Right renal pelvis (tissue), 4 donors: Measurements from ENCODE around the gene CCDC61. TPM values are rescaled to one million over a fixed set of nuclear protein-coding genes. Genes with fewer than 3 reads are reported as not detected.

Source experiments
- DNase-seq, 4 donors: peaks; one replicate each; pipeline ENCODE4 v3.0.0-alpha.2; 2013; ENCODE audit warnings: low read depth in 4 of 4, low spot score in 3 of 4, missing footprints in 1 of 4
- polyA plus RNA-seq, 4 donors: library from polyadenylated mRNA; unstranded; fragments of 120-200 nt; gene quantifications; one replicate each; pipeline ENCODE4 v1.2.1, GENCODE V29; 2013; ENCODE audit not compliant: insufficient read length in 4 of 4

CCDC61 gene, protein sequence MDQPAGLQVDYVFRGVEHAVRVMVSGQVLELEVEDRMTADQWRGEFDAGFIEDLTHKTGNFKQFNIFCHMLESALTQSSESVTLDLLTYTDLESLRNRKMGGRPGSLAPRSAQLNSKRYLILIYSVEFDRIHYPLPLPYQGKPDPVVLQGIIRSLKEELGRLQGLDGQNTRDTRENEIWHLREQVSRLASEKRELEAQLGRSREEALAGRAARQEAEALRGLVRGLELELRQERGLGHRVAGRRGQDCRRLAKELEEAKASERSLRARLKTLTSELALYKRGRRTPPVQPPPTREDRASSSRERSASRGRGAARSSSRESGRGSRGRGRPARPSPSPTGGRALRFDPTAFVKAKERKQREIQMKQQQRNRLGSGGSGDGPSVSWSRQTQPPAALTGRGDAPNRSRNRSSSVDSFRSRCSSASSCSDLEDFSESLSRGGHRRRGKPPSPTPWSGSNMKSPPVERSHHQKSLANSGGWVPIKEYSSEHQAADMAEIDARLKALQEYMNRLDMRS
- polyA plus RNA-seq: 10 to 100 TPM; 10.6 to 14.6 (median 11.1) TPM

DNA sequence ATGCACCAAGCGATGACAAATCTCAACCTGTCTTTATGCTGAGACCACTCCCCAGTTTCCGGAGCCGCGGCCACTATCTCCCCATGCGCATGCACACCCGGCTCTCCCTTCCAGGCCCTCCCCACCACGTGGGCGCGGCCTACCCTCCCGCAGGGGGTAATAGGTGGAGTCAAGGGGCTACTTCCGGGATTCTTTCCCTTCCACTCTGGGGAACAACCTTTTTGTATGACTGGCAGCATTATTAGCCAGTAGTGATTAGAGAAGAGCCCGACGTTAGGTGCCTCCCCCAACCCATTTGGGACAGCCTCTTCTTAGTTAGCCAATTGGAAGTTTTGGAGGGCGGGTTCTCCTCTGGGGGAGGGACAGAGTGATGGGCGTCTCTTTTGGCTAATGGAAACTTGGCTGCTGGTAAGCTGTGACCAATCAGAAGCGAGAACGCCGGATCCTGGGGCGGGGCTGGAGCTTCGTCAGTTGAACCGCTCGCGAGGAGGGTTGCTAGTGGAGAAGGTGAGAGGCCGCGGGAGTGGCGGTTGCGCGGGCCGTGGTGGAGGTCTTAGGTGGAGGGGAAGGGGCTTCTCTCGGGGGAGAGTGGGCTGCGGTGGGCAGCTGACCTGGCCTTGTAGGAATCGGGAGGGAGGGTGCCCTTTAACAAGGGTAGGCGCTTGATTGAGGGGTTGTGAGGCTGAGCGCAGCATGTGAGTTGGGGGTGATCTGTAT is at the start of gene CCDC61:
Gene CCDC61, plus strand, starts transcription at position 470 of the 717 bp plus-strand sequence. CDS start 7,552 bp downstream, outside the sequence.
- peak; percentile 96 to 100 (median 100) for DNase-seq

GRCh38 chr19:45947926-45948325 is 47.3 kb upstream of the CCDC61 start:
- DNase-seq: no peak

GRCh38 chr19:45952341-45952685 is 43.0 kb upstream of the CCDC61 start:
- DNase-seq: no peak

- peak; percentile 33 to 60 (median 49) for DNase-seq
Measured at GRCh38 chr19:45952686-45953505, 42.4 kb upstream of the CCDC61 start.

DNA sequence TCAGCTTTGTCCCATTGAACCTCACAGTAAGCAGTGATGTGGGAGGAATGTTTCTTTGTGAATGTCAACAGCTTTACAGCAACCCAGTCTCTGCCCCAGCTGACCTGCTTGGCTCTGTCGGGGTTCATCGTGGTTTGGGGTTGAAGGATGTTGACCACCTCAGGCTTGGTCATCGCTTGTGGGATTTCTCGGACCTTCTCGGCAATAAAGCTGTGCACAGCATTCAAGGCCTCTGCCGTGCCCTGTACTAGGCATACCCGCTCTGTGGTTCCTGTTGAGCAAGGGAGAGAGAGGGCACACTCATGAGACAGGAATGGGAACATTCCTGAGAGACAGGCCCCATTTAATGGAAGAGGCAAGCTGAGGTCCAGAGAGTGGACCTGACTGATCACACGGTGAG is 41.6 kb upstream of the CCDC61 start:
- no peak for DNase-seq

- DNase-seq: no peak
Measured at GRCh38 chr19:45954156-45954555, 41.1 kb upstream of the CCDC61 start.

- no peak for DNase-seq
Measured at GRCh38 chr19:45955905-45956608, 39.2 kb upstream of the CCDC61 start.

DNA sequence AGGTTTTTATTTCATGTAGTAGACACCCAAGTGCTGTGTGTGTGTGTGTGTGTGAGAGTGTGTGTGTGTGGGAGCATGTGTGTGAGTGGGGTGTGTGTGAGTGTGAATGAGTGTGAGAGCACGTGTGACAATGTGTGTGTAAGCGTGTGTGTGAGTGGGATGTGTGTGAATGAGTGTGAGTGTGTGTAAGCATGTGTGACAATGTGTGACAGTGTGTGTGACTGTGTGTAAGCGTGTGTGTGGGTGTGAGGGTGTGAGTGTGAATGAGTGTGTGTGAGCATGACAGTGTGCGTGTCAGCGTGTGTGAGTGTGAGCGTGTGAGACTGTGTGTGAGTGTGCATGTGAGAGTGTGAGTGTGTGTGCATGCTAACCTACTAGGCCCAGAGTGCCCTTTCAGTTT is 36.9 kb upstream of the CCDC61 start:
- DNase-seq: no peak

DNA sequence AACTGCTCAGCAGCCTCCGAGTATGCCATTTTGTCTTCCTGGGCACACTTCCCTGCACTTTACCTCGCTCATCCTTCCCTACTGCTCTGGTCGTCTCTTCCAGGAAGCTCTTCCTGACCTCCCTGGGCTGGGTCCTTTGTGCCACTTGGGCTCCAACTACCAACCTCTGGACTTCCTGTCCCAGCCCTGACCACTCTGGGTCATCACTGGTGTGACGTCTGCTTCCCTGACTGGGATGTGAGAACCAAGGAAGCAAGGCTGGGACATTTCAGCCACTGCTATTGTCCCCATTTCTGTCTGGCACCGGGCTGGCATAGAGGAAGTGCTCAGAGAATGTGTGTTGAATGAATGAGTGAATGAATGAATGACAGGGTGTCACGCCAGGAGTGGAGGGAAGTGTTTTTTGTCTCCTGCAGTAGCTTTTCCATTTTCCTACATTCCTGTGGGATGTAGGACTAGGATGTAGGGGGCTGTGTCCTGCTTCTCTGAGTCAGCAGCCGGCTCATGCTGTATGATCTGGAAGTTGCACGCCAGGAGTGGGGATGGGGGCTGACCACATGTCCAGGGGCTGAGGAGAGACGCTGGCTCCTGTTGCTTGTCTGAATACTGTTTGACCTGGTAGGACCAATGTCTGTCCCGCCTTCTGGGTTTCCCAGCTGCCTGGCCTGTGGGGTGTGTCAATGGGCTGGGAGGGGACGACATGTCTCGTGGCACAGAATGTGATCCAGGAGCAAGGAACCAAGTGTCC is 36.3 kb upstream of the CCDC61 start:
- no peak for DNase-seq

DNA sequence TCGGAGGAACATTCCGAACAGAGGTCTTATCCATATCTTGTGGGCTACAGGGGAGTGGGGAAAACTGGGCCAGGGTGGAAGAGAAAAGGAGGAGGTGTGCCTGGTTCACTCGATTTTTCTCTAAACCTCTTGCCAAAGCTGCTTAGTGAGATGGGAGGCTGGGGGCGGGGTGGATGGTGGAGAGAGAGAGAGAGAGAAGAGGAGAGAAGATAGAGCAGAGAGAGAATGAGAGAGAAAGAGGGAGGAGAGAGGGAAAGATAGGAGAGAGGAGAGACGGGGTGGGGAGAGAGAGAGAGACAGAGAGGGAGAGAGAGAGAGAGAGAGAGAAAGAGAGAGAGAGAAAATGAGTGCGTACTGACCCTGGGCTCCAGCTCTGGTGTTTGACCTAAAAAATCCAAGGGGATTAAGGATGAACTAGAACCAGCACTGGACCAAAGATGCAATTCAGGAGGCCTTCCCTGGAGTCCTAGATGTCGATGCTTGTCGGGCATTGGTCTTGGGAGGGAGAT is 35.7 kb upstream of the CCDC61 start:
- no peak for DNase-seq

GRCh38 chr19:45960595-45961235 is 34.6 kb upstream of the CCDC61 start:
- no peak for DNase-seq

GRCh38 chr19:45962021-45962420 is 33.2 kb upstream of the CCDC61 start:
- DNase-seq: no peak

GRCh38 chr19:45967246-45967645 is 28.0 kb upstream of the CCDC61 start:
- DNase-seq: no peak

DNA sequence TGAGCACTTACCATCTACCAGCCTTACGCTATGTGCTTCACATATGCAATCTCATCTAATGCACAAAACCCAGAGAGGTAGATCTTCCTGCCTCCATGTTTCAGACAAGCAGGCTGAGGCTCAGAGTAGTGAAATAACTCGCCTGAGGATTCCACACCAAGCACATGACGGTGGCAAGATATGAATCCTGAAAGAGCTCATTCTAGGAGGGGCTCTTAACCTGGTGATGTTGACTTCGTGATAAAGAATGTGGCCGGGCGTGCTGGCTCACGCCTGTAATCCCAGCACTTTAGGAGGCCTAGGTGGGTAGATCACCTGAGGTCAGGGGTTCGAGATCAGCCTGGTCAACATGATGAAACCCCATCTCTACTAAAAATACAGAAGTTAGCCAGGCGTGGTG is 26.6 kb upstream of the CCDC61 start:
- DNase-seq: no peak

GRCh38 chr19:45969676-45970075 is 25.6 kb upstream of the CCDC61 start:
- DNase-seq: no peak

DNA sequence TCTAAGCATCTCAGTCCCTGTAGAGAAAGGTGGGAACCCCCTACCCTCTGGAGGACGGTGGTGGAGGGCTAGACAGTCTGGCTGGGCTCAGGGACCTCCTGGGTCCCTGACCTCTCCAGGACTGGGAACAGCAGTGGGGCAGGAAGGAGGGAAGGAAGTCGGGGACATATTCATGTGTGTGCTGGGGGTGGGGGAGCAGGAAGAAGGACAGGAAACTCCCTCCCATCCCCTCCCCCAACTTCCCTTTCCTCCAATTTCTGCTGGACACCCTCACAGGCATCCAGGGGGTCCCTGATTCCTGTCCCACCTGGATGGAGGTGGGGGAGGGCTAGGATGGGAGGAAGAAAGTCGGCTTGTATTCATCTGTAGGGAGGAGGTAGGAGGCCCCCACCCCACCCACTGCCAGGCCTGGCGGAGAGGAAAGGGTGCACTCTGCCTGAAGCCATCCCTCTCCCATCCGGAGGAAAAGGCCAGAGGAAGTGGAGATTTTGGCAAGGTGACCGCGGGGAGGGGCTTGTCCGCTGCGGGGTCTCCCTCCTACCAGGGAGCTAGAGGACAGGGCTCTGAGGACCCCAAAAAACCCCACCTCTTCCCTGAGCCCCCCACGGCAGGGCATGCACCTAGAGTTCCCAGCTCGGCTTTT is 23.9 kb upstream of the CCDC61 start:
- DNase-seq: no peak

GRCh38 chr19:45972081-45972946 is 23.0 kb upstream of the CCDC61 start:
- DNase-seq: no peak
